DOHH2 (cell line): ENCODE data around the gene TNFRSF21.

Experiments
- CTCF ChIP-seq: fragments of 200-600 bp; sonication (generic); IDR thresholded peaks from one replicate; pipeline ENCODE4 v1.5.1; 2014; ENCODE audit warnings: antibody characterized with exemption, mild to moderate bottlenecking, low read depth, low read length; ENCODE audit not compliant: poor library complexity, severe bottlenecking
- EZH2phosphoT487 ChIP-seq: fragments of 200-600 bp; sonication (generic); IDR thresholded peaks from 2 replicates; pipeline ENCODE4 v1.6.1; 2017; ENCODE audit warnings: borderline replicate concordance, mild to moderate bottlenecking, antibody characterized with exemption, low read length, moderate library complexity, mixed read lengths

DNA sequence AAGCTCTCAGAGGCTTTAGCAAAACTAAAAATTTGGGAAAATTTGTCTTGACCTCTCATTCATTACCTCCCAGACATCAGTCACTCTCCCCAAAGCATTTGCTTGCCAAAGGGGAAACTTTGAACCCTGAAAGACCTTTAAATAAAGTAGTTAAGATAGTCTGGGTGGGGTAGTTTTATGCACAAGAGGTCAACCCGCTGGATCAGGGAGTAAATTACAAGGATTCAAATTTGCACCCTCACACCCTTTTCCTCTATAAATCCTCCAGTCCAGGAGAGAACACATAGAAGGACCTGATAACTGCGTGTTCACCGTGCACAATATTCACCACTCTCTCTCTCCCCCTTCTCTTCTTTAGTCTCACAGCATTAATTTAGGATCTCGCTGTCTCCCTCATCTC lies 36.1 kb upstream of the TNFRSF21 start:
- no peak for TF ChIP-seq CTCF
- no peak for TF ChIP-seq EZH2phosphoT487
